H1 (cell line): ENCODE data around the gene SLC24A1. TPM values are rescaled to one million over a fixed set of nuclear protein-coding genes. Genes with fewer than 3 reads are reported as not detected.

Experiments
- ASH2L ChIP-seq: fragments of 200-600, 300-600 bp; sonication (generic); IDR thresholded peaks from one replicate; pipeline ENCODE4 v1.7.1; 2017; ENCODE audit warnings: low read length
- ATF2 ChIP-seq: IDR thresholded peaks from 2 replicates; pipeline ENCODE4 v1.6.1; 2012; ENCODE audit warnings: low read length, inconsistent platforms
- ATF3 ChIP-seq: IDR thresholded peaks from 2 replicates; pipeline ENCODE4 v1.6.1; 2011; ENCODE audit warnings: low read depth, mild to moderate bottlenecking, low read length; ENCODE audit not compliant: insufficient read depth
- CTBP2 ChIP-seq: IDR thresholded peaks from 2 replicates; pipeline ENCODE4 v1.7.0; 2011; ENCODE audit warnings: borderline replicate concordance, mild to moderate bottlenecking, moderate library complexity, mixed read lengths, low read length; ENCODE audit not compliant: insufficient read depth, insufficient read length
- E2F6 ChIP-seq: IDR thresholded peaks from 2 replicates; pipeline ENCODE4 v1.6.1; 2012; ENCODE audit warnings: inconsistent platforms
- EGR1 ChIP-seq: IDR thresholded peaks from 2 replicates; pipeline ENCODE4 v1.6.1; 2011; ENCODE audit warnings: low read depth, low read length, borderline replicate concordance
- EP300 ChIP-seq, 2 experiments: IDR thresholded peaks; 1 replicate in 1 of 2; 2 replicates in 1 of 2; pipeline ENCODE4 v1.6.1; 2011 to 2012; ENCODE audit warnings: low read depth in 2 of 2, low read length in 2 of 2, mild to moderate bottlenecking in 2 of 2, borderline replicate concordance in 1 of 2, inconsistent platforms in 1 of 2, moderate library complexity in 1 of 2
- HDAC2 ChIP-seq, 2 experiments: fragments of 300-600 bp in 1 of 2; sonication (generic) in 1 of 2; IDR thresholded peaks; 2 replicates each; pipeline ENCODE4 v1.6.1; 2011 to 2012; ENCODE audit warnings: low read depth in 2 of 2, low read length in 2 of 2, mild to moderate bottlenecking in 2 of 2, moderate library complexity in 2 of 2, borderline replicate concordance in 1 of 2, inconsistent platforms in 1 of 2
- JUND ChIP-seq: IDR thresholded peaks from 2 replicates; pipeline ENCODE4 v1.6.1; 2011; ENCODE audit warnings: mild to moderate bottlenecking, improper control_type of control experiment, low read length
- KDM1A ChIP-seq: fragments of 200-600, 300-600 bp; sonication (generic); IDR thresholded peaks from 2 replicates; pipeline ENCODE4 v1.7.1; 2016; ENCODE audit warnings: mild to moderate bottlenecking, low read length, borderline replicate concordance
- KDM4A ChIP-seq: IDR thresholded peaks from one replicate; pipeline ENCODE4 v1.7.1; 2012; ENCODE audit warnings: low read depth, mild to moderate bottlenecking, moderate library complexity, low read length, inconsistent platforms; ENCODE audit not compliant: severe bottlenecking
- KDM5A ChIP-seq: fragments of 200-600 bp; IDR thresholded peaks from 2 replicates; pipeline ENCODE4 v1.7.1; 2012; ENCODE audit warnings: mild to moderate bottlenecking, low read length, inconsistent platforms, mixed read lengths
- NANOG ChIP-seq: IDR thresholded peaks from 2 replicates; pipeline ENCODE4 v1.6.1; 2011; ENCODE audit warnings: low read length, low read depth, mild to moderate bottlenecking, inconsistent platforms; ENCODE audit not compliant: insufficient read depth, poor library complexity, severe bottlenecking
- POLR2AphosphoS5 ChIP-seq: IDR thresholded peaks from 2 replicates; pipeline ENCODE4 v1.6.1; 2011; ENCODE audit warnings: low read depth, low read length
- SUZ12 ChIP-seq: fragments of 200-600 bp; sonication (generic); IDR thresholded peaks from 2 replicates; pipeline ENCODE4 v1.6.1; 2012; ENCODE audit warnings: mild to moderate bottlenecking, inconsistent platforms, low read length, moderate library complexity, mixed read lengths
- TAF1 ChIP-seq: IDR thresholded peaks from 2 replicates; pipeline ENCODE4 v1.6.1; 2011; ENCODE audit warnings: mild to moderate bottlenecking, low read depth, low read length
- TAF7 ChIP-seq: optimal IDR thresholded peaks from 2 replicates; pipeline ENCODE3; 2011; ENCODE audit warnings: low read depth, mild to moderate bottlenecking, inconsistent platforms, low read length, moderate library complexity, borderline replicate concordance
- ZNF274 ChIP-seq: IDR thresholded peaks from 2 replicates; pipeline ENCODE4 v1.7.0; 2012; ENCODE audit warnings: low read length, borderline replicate concordance; ENCODE audit errors: extremely low read depth
- polyA plus RNA-seq, 7 experiments: library from polyadenylated mRNA; depleted of rRNA in 3 of 7; stranded (reverse) in 5 of 7; unstranded in 2 of 7; fragments of >200 nt in 5 of 7; fragments of 200-250 nt in 2 of 7; gene quantifications; 1 replicate in 5 of 7; 2 replicates in 1 of 7; 4 replicates in 1 of 7; pipeline versions ENCODE4 v1.2.1 to v1.2.3, GENCODE V29; 2011 to 2013; ENCODE audit warnings: missing spikeins in 2 of 7, mixed read lengths in 2 of 7
- total RNA-seq: library from RNA; stranded (reverse); fragmentation: NEBNext Ultra II Directional; extraction: Animal tissue kit (Norgen Biotek cat#: 25700); gene quantifications from 2 replicates; pipeline ENCODE4 v1.2.1, GENCODE V29; 2021

Gene SLC24A1
- total and polyA plus RNA-seq, 2 of the 8 experiments (the other 6 are each of a cell fraction or from before 2014, with no cell fraction given), result 4.9 to 6.6 TPM

- no peak for TF ChIP-seq CTBP2
- TF ChIP-seq EGR1, result peak; percentile 59
- TF ChIP-seq KDM4A, result peak; percentile 64
- peak; percentile 71 for TF ChIP-seq E2F6
- TF ChIP-seq ASH2L, result peak; percentile 98
- peak; percentile 89 for TF ChIP-seq POLR2AphosphoS5
- TF ChIP-seq HDAC2 (IDR thresholded peaks at IDR 0.05; ENCODE audit: borderline replicate concordance in 1 of 2, low read depth in 2 of 2, low read length in 2 of 2), result peak in 1 of 2 experiments; percentile 48; a peak in 2 of 4 replicates
- TF ChIP-seq SUZ12, result no peak
- TF ChIP-seq KDM1A, result no peak
- TF ChIP-seq JUND, result no peak
- TF ChIP-seq EP300 (IDR thresholded peaks at IDR 0.05; ENCODE audit: borderline replicate concordance in 1 of 2, low read depth in 2 of 2, low read length in 2 of 2), result peak in 1 of 2 experiments; percentile 77; a peak in 1 of 3 replicates
- TF ChIP-seq NANOG, result peak; percentile 58
- TF ChIP-seq KDM5A, result peak; percentile 84
- peak; percentile 86 for TF ChIP-seq TAF7
- TF ChIP-seq ATF2, result no peak; the same call in 1 of the 2 replicates
- TF ChIP-seq TAF1, result peak; percentile 92
- no peak for TF ChIP-seq ZNF274
- TF ChIP-seq ATF3, result no peak
These were observed 10.6 kb upstream of the SLC24A1 start, which contains the start of gene INTS14 (continued) for GRCh38 chr15:65610871-65611718.
